HCT116 (cell line): ENCODE data around the gene BRD7. TPM values are rescaled to one million over a fixed set of nuclear protein-coding genes. Genes with fewer than 3 reads are reported as not detected.

Source experiments
- ATAC-seq: fragments of 200-7000 bp; cut with Tn5 transposase; 2 replicates; pipeline ENCODE4 v1.9.1; 2020; ENCODE audit warnings: mild to moderate bottlenecking, moderate library complexity
- BruUV-seq: library from RNA; stranded (reverse); fragments of 400-500 nt; replicated peaks from 2 replicates; lab custom pipeline; 2021; lab: Mats Ljungman, UMichigan
- CTCF ChIA-PET: fragments of 300-600 bp; sonication (Branson Sonifier 250); formaldehyde crosslinking; loops from one replicate; lab custom pipeline; 2021; ENCODE audit warnings: antibody characterized with exemption; lab: Charles Lee
- POLR2A ChIA-PET: fragments of 300-600, 350-600 bp; sonication (Branson Sonifier 250); formaldehyde crosslinking; loops from one replicate; lab custom pipeline; 2021; ENCODE audit warnings: antibody characterized with exemption; lab: Charles Lee
- RAD21 ChIA-PET, 2 experiments: fragments of 300-600 bp; sonication (Branson Sonifier 250); formaldehyde crosslinking; loops; one replicate each; lab custom pipeline; 2023; ENCODE audit warnings: low total read pairs in 2 of 2; ENCODE audit not compliant: uncharacterized antibody in 2 of 2, unreplicated experiment in 2 of 2, low non-redundant PET in 1 of 2; lab: Charles Lee
- DNase-seq: peaks from one replicate; pipeline ENCODE4 v3.0.0-alpha.2; 2010; ENCODE audit warnings: low read depth, low spot score
- H2AFZ ChIP-seq: fragments of 200-600 bp; shearing (Covaris generic), sonication (generic); 2 replicates; pipeline ENCODE4 v1.6.1; 2017; ENCODE audit warnings: low read depth, mixed run types, mixed read lengths, antibody characterized with exemption, low read length; ENCODE audit not compliant: poor library complexity, severe bottlenecking
- H3K27ac ChIP-seq: 2 replicates; pipeline ENCODE4 v1.5.1; 2012; ENCODE audit warnings: low read depth, low read length
- H3K27me3 ChIP-seq: fragments of 200-600 bp; sonication (generic); 2 replicates; pipeline ENCODE4 v1.6.1; 2016; ENCODE audit warnings: mixed run types, low read length, mixed read lengths; ENCODE audit not compliant: insufficient read depth
- H3K36me3 ChIP-seq, 2 experiments: fragments of 200-500 bp in 1 of 2; fragments of 200-600 bp in 1 of 2; sonication (Bioruptor generic) in 1 of 2; sonication (generic) in 1 of 2; 2 replicates each; pipeline versions ENCODE4 v1.5.1 to v1.6.1; 2014 to 2016; ENCODE audit warnings: low read length in 2 of 2, inconsistent platforms in 1 of 2, mixed read lengths in 1 of 2, mixed run types in 1 of 2; ENCODE audit not compliant: insufficient read depth in 2 of 2, control insufficient read depth in 1 of 2
- H3K4me1 ChIP-seq, 2 experiments: fragments of 200-600 bp in 1 of 2; sonication (generic) in 1 of 2; 2 replicates each; pipeline versions ENCODE4 v1.5.1 to v1.6.1; 2012 to 2017; ENCODE audit warnings: low read length in 2 of 2, inconsistent platforms in 1 of 2, mild to moderate bottlenecking in 1 of 2, mixed read lengths in 1 of 2, mixed run types in 1 of 2, moderate library complexity in 1 of 2; ENCODE audit not compliant: insufficient read depth in 2 of 2, control insufficient read depth in 1 of 2
- H3K4me2 ChIP-seq: fragments of 200-600 bp; sonication (generic); 2 replicates; pipeline ENCODE4 v1.6.1; 2017; ENCODE audit warnings: mixed run types, low read length, mixed read lengths
- H3K4me3 ChIP-seq, 2 experiments: fragments of 200-600 bp in 1 of 2; sonication (generic) in 1 of 2; replicated peaks in 1 of 2; 2 replicates each; pipeline ENCODE4 v1.5.1; 2011 to 2016; ENCODE audit warnings: low read length in 2 of 2, control low read depth in 1 of 2, low read depth in 1 of 2, mild to moderate bottlenecking in 1 of 2, mixed read lengths in 1 of 2, mixed run types in 1 of 2
- H3K79me2 ChIP-seq: fragments of 200-600 bp; sonication (generic); 2 replicates; pipeline ENCODE4 v1.6.1; 2017; ENCODE audit warnings: mild to moderate bottlenecking, mixed run types, low read length, moderate library complexity, mixed read lengths; ENCODE audit not compliant: insufficient read depth
- H3K9ac ChIP-seq: fragments of 200-600 bp; sonication (generic); 2 replicates; pipeline ENCODE4 v1.6.1; 2016; ENCODE audit warnings: low read length, mixed read lengths
- H3K9me2 ChIP-seq: fragments of 200-600 bp; sonication (generic), shearing (Covaris generic); 2 replicates; pipeline ENCODE4 v1.6.1; 2017; ENCODE audit warnings: mixed run types, mild to moderate bottlenecking, moderate library complexity; ENCODE audit not compliant: insufficient read depth
- H3K9me3 ChIP-seq, 2 experiments: fragments of 200-500 bp in 1 of 2; fragments of 200-600 bp in 1 of 2; sonication (Bioruptor generic) in 1 of 2; sonication (generic) in 1 of 2; 2 replicates each; pipeline ENCODE4 v1.6.1; 2014 to 2017; ENCODE audit warnings: low read length in 2 of 2, mixed read lengths in 2 of 2, inconsistent platforms in 1 of 2, low read depth in 1 of 2, mild to moderate bottlenecking in 1 of 2, mixed run types in 1 of 2, moderate library complexity in 1 of 2; ENCODE audit not compliant: control insufficient read depth in 1 of 2, insufficient read depth in 1 of 2
- H4K20me1 ChIP-seq: fragments of 200-600 bp; sonication (generic), shearing (Covaris generic); 2 replicates; pipeline ENCODE4 v1.6.1; 2017; ENCODE audit warnings: mixed run types, mild to moderate bottlenecking, moderate library complexity; ENCODE audit not compliant: insufficient read depth
- CEBPB ChIP-seq: IDR thresholded peaks from 2 replicates; pipeline ENCODE4 v1.6.1; 2012; ENCODE audit warnings: low read depth
- CTCF ChIP-seq, 3 experiments: fragments of 200-600 bp in 1 of 3; sonication (generic) in 1 of 3; IDR thresholded peaks in 2 of 3; conservative IDR thresholded peaks in 1 of 3; 2 replicates each; pipeline ENCODE4 v1.5.1; 2012 to 2017; ENCODE audit warnings: low read depth in 2 of 3, low read length in 2 of 3, antibody characterized with exemption in 1 of 3, borderline replicate concordance in 1 of 3, control low read depth in 1 of 3, mild to moderate bottlenecking in 1 of 3, mixed read lengths in 1 of 3, mixed run types in 1 of 3, moderate library complexity in 1 of 3; ENCODE audit not compliant: insufficient read depth in 1 of 3
- EZH2 ChIP-seq: fragments of 200-600 bp; sonication (generic); IDR thresholded peaks from 2 replicates; pipeline ENCODE4 v1.6.1; 2017; ENCODE audit warnings: antibody characterized with exemption, mixed run types
- EZH2phosphoT487 ChIP-seq: fragments of 200-600 bp; IDR thresholded peaks from 2 replicates; pipeline ENCODE4 v1.6.1; 2018; ENCODE audit warnings: antibody characterized with exemption, borderline replicate concordance
- JUND ChIP-seq: IDR thresholded peaks from 2 replicates; pipeline ENCODE4 v1.6.1; 2012
- RAD21 ChIP-seq: IDR thresholded peaks from 2 replicates; pipeline ENCODE4 v1.6.1; 2012; ENCODE audit warnings: low read depth, mild to moderate bottlenecking
- SP1 ChIP-seq: IDR thresholded peaks from 2 replicates; pipeline ENCODE4 v1.6.1; 2012; ENCODE audit warnings: low read depth
- SRF ChIP-seq: IDR thresholded peaks from 2 replicates; pipeline ENCODE4 v1.6.1; 2012; ENCODE audit warnings: low read depth
- TCF7L2 ChIP-seq: IDR thresholded peaks from 2 replicates; pipeline ENCODE4 v1.7.0; 2011; ENCODE audit warnings: borderline replicate concordance, inconsistent platforms; ENCODE audit not compliant: insufficient read depth, insufficient read length; ENCODE audit errors: extremely low read depth
- ZFX ChIP-seq: fragments of 450-650 bp; IDR thresholded peaks from 2 replicates; pipeline ENCODE4 v1.6.1; 2017
- intact Hi-C: fragments of 100-400 bp; cut with micrococcal nuclease; formaldehyde crosslinking; loops from 2 replicates; pipeline ENCODE4 v1.10.0; 2022
- total RNA-seq: library from RNA; stranded (reverse); gene quantifications from one replicate; pipeline ENCODE4 v1.2.1, GENCODE V29; 2021; ENCODE audit not compliant: unreplicated experiment

The BRD7 gene
- total RNA-seq, 1 experiment from 2014 or later = 85.4 TPM

- TF ChIP-seq TCF7L2 = no peak
- TF ChIP-seq JUND = no peak
- TF ChIP-seq CEBPB = no peak
- TF ChIP-seq ZFX = no peak
- no peak for TF ChIP-seq SRF
- no peak for TF ChIP-seq EZH2
- TF ChIP-seq, all 23 proteins: peak for 0
Observed at GRCh38 chr16:50324345-50324744, 44.4 kb downstream of the BRD7 start (continued).

DNA sequence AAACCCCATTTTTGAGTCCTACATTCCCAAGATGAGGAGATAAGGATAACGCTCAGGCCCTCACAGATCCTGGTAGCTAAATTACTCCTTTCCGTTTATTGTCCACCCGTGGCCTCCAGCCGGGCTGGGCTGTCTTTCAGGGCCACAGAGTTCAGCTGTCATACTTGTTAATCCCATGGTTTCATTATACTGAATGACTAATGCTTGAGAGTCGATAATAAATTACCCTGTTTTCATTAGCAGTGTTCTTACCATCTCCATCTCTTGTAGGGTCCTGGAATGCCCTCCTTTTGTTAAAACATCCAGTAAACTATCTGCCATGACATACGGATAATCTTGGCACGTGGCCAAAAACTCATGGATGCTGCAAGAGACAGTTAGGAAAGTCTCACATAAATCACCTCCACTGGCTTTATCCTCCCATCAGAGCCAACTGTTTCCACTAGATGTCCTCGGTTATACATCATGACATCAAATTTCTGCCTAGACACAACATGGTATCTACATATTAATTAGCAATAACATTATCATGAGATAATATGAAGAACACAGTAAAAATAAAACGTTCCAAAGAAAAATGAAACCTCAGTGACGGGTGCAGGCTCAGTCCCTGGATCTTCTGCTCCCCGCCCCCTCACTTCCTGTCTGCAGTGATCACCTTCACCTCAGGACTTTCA, 45.3 kb downstream of the BRD7 start:
- Histone ChIP-seq H4K20me1 (peaks cover 3% of the 10 kb centered on the region; the same call in 1 of the 2 replicates), H3K27ac (no peak overlapping the region), H3K9me3 (no peaks in the 10 kb centered on the region), H3K9me2 (no peaks in the 10 kb centered on the region), H3K79me2 (no peaks in the 10 kb centered on the region), H3K4me3 (no peak overlapping the region), H3K9ac (no peak overlapping the region), H3K36me3 (peaks cover 46 to 56% of the 10 kb centered on the region in 2 experiments), H3K27me3 (no peaks in the 10 kb centered on the region), H3K4me1 (no peaks in the 10 kb centered on the region), H2AFZ (no peak overlapping the region), H3K4me2 (no peak overlapping the region)
- BruUV-seq = no TSS peak
- RAD21 ChIA-PET = no interaction called here
- TF ChIP-seq SP1 = no peak
- no peak for TF ChIP-seq EZH2phosphoT487
- no peak for TF ChIP-seq EZH2
- peak; percentile 25 to 46 (median 25); a peak in 4 of 6 replicates for TF ChIP-seq CTCF (IDR thresholded peaks at IDR 0.05 in 2 of 3, conservative IDR thresholded peaks at IDR 0.05 in 1 of 3; ENCODE audit: borderline replicate concordance in 1 of 3, insufficient read depth in 1 of 3, low read depth in 2 of 3, low read length in 2 of 3)
- peak; percentile 54 for TF ChIP-seq RAD21
- no peak for TF ChIP-seq ZFX
- DNase-seq (peak; percentile 21), ATAC-seq (peak; percentile 66)
- intact Hi-C loops = loop anchor here (1.0 to 5.0 kb wide), 2 partner anchors 344 to 483 kb away; no protein-coding TSS in a partner anchor
- CTCF ChIA-PET = no interaction called here
- POLR2A ChIA-PET = no interaction called here
